Measurements from ENCODE around the gene LIPI. TPM values are rescaled to one million over a fixed set of nuclear protein-coding genes. Genes with fewer than 3 reads are reported as not detected.
A peak's percentile ranks its signal among the peaks of the same experiment; 100 is the strongest.

The LIPI gene
- total RNA-seq, 4 donors from 2014 or later: not detected

- H3K4me3 ChIP-seq (ENCODE audit: low read depth, poor library complexity, severe bottlenecking): no peak overlapping the region
- WGBS, 2 donors: 98% methylated on average over 25 of the region's 25 CpGs
- no peak for TF ChIP-seq POLR2A (IDR thresholded peaks at IDR 0.05)
- no peak for TF ChIP-seq CTCF (IDR thresholded peaks at IDR 0.05)
- intact Hi-C loops (cut with DNase I; ENCODE audit: low total_unique reads): no loop called here
- no peak for DNase-seq (ENCODE audit: low spot score in 2 of 2)
Measured at GRCh38 chr21:14084701-14085100, 126.1 kb downstream of the LIPI start.

GRCh38 chr21:14084068-14084501 lies 126.7 kb downstream of the LIPI start:
- intact Hi-C loops (cut with DNase I; ENCODE audit: low total_unique reads): no loop called here
- TF ChIP-seq CTCF (IDR thresholded peaks at IDR 0.05): no peak
- TF ChIP-seq POLR2A (IDR thresholded peaks at IDR 0.05): no peak
- no peak for DNase-seq (ENCODE audit: low spot score in 2 of 2)
- 95 to 96% methylated on average over 35 of the region's 35 CpGs for WGBS, 2 donors
- H3K4me3 ChIP-seq (ENCODE audit: low read depth, poor library complexity, severe bottlenecking): no peak overlapping the region

GRCh38 chr21:14080764-14081096 lies 130.0 kb downstream of the LIPI start:
- TF ChIP-seq CTCF (IDR thresholded peaks at IDR 0.05) (no peak), POLR2A (IDR thresholded peaks at IDR 0.05) (no peak)
- no peak overlapping the region for H3K4me3 ChIP-seq (ENCODE audit: low read depth, poor library complexity, severe bottlenecking)
- intact Hi-C loops (cut with DNase I; ENCODE audit: low total_unique reads): no loop called here
- no peak for DNase-seq (ENCODE audit: low spot score in 2 of 2)
- 91 to 95% methylated on average over 3 of the region's 3 CpGs for WGBS, 2 donors

GRCh38 chr21:14080040-14080763 lies 130.6 kb downstream of the LIPI start:
- WGBS, 2 donors: 91 to 92% methylated on average over 26 of the region's 26 CpGs
- TF ChIP-seq POLR2A (IDR thresholded peaks at IDR 0.05): no peak
- no peak for TF ChIP-seq CTCF (IDR thresholded peaks at IDR 0.05)
- DNase-seq (ENCODE audit: low spot score in 2 of 2): peak in 1 of 2 donors; percentile 58
- intact Hi-C loops (cut with DNase I; ENCODE audit: low total_unique reads): no loop called here
- no peak overlapping the region for H3K4me3 ChIP-seq (ENCODE audit: low read depth, poor library complexity, severe bottlenecking)

- intact Hi-C loops (cut with DNase I; ENCODE audit: low total_unique reads): no loop called here
- TF ChIP-seq CTCF (IDR thresholded peaks at IDR 0.05): no peak
- TF ChIP-seq POLR2A (IDR thresholded peaks at IDR 0.05): no peak
- no peak overlapping the region for H3K4me3 ChIP-seq (ENCODE audit: low read depth, poor library complexity, severe bottlenecking)
- 98% methylated on average over 40 of the region's 40 CpGs for WGBS, 2 donors
- peak in 1 of 2 donors; percentile 48 for DNase-seq (ENCODE audit: low spot score in 2 of 2)
Measured at GRCh38 chr21:14078746-14079375, 131.9 kb downstream of the LIPI start.
